ENCODE results near the gene TSHR. TPM values are rescaled to one million over a fixed set of nuclear protein-coding genes. Genes with fewer than 3 reads are reported as not detected.

The TSHR gene
- total and polyA plus RNA-seq, 2 experiments from 2014 or later, result 0.59 to 0.78 TPM

GRCh38 chr14:80933686-80934085 is 21.7 kb upstream of the TSHR start (continued):
- TF ChIP-seq STAT1 (IDR thresholded peaks at IDR 0.05; ENCODE audit: unreplicated experiment) (no peak), CREB1 (CRISPR knock-in tag; IDR thresholded peaks at IDR 0.05; ENCODE audit: low read depth) (no peak), NANOG (IDR thresholded peaks at IDR 0.05; ENCODE audit: borderline replicate concordance) (no peak), ETS1 (IDR thresholded peaks at IDR 0.05) (no peak), CTCF (conservative IDR thresholded peaks at IDR 0.05; ENCODE audit: low read depth in 2 of 2) (no peak)

GRCh38 chr14:80940146-80940545 is 15.3 kb upstream of the TSHR start:
- Histone ChIP-seq H3K79me2 (replicated peaks; ENCODE audit: insufficient read depth) (peaks cover 16% of the 10 kb centered on the region), H2AFZ (no peak overlapping the region), H3K4me2 (no peak overlapping the region; the same call in 1 of the 2 replicates), H3K27ac (ENCODE audit: low read depth) (no peak overlapping the region), H3K27me3 (ENCODE audit: insufficient read depth) (no peaks in the 10 kb centered on the region), H3K4me3 (no peak overlapping the region), H3K9me2 (ENCODE audit: insufficient read depth) (no peaks in the 10 kb centered on the region), H3K4me1 (ENCODE audit: insufficient read depth) (peaks cover 6% of the 10 kb centered on the region; the same call in 1 of the 2 replicates), H3F3A (replicated peaks; ENCODE audit: low read depth) (0 out of 2 replicates have a peak, but pooled peaks cover 3% of the 10 kb centered on the region), H4K20me1 (replicated peaks; ENCODE audit: insufficient read depth) (no peaks in the 10 kb centered on the region), H3K36me3 (ENCODE audit: insufficient read depth) (no peaks in the 10 kb centered on the region)
- H3K4me1 Mint-ChIP-seq, result peaks cover 7% of the 10 kb centered on the region; the same call in 2 of the 3 replicates
- H3K27me3 Mint-ChIP-seq (ENCODE audit: insufficient read depth, low read depth, poor library complexity), result no peaks in the 10 kb centered on the region
- ATAC-seq, result no peak
- peak overlapping the region; percentile 18; the same call in 2 of the 3 replicates for H3K4me3 Mint-ChIP-seq
- no peak overlapping the region for H3K27ac Mint-ChIP-seq
- no peak for DNase-seq (ENCODE audit: low spot score)
- no peaks in the 10 kb centered on the region for H3K36me3 Mint-ChIP-seq (ENCODE audit: low read depth)
- no peaks in the 10 kb centered on the region for H3K9me3 Mint-ChIP-seq
- TF ChIP-seq EZH2phosphoT487 (IDR thresholded peaks at IDR 0.05; ENCODE audit: unreplicated experiment) (no peak), ETS1 (IDR thresholded peaks at IDR 0.05) (no peak), JUNB (IDR thresholded peaks at IDR 0.05; ENCODE audit: unreplicated experiment) (no peak), ZNF114 (CRISPR knock-in tag; IDR thresholded peaks at IDR 0.05) (no peak), REST (IDR thresholded peaks at IDR 0.05; ENCODE audit: unreplicated experiment) (no peak), EZH2 (IDR thresholded peaks at IDR 0.05; ENCODE audit: low read depth, unreplicated experiment) (no peak), CREB1 (CRISPR knock-in tag; IDR thresholded peaks at IDR 0.05; ENCODE audit: low read depth) (no peak), POLR2AphosphoS5 (IDR thresholded peaks at IDR 0.05; ENCODE audit: low read depth) (no peak)
- TF ChIP-seq, protein P1, sequence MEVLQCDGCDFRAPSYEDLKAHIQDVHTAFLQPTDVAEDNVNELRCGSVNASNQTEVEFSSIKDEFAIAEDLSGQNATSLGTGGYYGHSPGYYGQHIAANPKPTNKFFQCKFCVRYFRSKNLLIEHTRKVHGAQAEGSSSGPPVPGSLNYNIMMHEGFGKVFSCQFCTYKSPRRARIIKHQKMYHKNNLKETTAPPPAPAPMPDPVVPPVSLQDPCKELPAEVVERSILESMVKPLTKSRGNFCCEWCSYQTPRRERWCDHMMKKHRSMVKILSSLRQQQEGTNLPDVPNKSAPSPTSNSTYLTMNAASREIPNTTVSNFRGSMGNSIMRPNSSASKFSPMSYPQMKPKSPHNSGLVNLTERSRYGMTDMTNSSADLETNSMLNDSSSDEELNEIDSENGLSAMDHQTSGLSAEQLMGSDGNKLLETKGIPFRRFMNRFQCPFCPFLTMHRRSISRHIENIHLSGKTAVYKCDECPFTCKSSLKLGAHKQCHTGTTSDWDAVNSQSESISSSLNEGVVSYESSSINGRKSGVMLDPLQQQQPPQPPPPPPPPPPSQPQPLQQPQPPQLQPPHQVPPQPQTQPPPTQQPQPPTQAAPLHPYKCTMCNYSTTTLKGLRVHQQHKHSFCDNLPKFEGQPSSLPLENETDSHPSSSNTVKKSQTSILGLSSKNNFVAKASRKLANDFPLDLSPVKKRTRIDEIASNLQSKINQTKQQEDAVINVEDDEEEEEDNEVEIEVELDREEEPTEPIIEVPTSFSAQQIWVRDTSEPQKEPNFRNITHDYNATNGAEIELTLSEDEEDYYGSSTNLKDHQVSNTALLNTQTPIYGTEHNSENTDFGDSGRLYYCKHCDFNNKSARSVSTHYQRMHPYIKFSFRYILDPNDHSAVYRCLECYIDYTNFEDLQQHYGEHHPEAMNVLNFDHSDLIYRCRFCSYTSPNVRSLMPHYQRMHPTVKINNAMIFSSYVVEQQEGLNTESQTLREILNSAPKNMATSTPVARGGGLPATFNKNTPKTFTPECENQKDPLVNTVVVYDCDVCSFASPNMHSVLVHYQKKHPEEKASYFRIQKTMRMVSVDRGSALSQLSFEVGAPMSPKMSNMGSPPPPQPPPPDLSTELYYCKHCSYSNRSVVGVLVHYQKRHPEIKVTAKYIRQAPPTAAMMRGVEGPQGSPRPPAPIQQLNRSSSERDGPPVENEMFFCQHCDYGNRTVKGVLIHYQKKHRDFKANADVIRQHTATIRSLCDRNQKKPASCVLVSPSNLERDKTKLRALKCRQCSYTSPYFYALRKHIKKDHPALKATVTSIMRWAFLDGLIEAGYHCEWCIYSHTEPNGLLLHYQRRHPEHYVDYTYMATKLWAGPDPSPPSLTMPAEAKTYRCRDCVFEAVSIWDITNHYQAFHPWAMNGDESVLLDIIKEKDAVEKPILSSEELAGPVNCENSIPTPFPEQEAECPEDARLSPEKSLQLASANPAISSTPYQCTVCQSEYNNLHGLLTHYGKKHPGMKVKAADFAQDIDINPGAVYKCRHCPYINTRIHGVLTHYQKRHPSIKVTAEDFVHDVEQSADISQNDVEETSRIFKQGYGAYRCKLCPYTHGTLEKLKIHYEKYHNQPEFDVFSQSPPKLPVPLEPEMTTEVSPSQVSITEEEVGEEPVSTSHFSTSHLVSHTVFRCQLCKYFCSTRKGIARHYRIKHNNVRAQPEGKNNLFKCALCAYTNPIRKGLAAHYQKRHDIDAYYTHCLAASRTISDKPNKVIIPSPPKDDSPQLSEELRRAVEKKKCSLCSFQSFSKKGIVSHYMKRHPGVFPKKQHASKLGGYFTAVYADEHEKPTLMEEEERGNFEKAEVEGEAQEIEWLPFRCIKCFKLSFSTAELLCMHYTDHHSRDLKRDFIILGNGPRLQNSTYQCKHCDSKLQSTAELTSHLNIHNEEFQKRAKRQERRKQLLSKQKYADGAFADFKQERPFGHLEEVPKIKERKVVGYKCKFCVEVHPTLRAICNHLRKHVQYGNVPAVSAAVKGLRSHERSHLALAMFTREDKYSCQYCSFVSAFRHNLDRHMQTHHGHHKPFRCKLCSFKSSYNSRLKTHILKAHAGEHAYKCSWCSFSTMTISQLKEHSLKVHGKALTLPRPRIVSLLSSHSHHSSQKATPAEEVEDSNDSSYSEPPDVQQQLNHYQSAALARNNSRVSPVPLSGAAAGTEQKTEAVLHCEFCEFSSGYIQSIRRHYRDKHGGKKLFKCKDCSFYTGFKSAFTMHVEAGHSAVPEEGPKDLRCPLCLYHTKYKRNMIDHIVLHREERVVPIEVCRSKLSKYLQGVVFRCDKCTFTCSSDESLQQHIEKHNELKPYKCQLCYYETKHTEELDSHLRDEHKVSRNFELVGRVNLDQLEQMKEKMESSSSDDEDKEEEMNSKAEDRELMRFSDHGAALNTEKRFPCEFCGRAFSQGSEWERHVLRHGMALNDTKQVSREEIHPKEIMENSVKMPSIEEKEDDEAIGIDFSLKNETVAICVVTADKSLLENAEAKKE (CRISPR knock-in tag; IDR thresholded peaks at IDR 0.05), result no peak
